H9 (cell line): Measurements from ENCODE around the gene CEP350. TPM values are rescaled to one million over a fixed set of nuclear protein-coding genes. Genes with fewer than 3 reads are reported as not detected.

Experiments used
- DNase-seq: peaks from one replicate; pipeline ENCODE4 v3.0.0-alpha.2; 2017
- H2AFZ ChIP-seq: one replicate; pipeline ENCODE4 v1.6.1; 2013; ENCODE audit warnings: mild to moderate bottlenecking, low read length, control low read depth, moderate library complexity
- H2AK5ac ChIP-seq: 2 replicates; pipeline ENCODE4 v1.6.1; 2013; ENCODE audit warnings: low read length, control low read depth, mixed read lengths; ENCODE audit not compliant: insufficient read length
- H2BK120ac ChIP-seq: one replicate; pipeline ENCODE4 v1.6.1; 2013; ENCODE audit warnings: low read depth, mild to moderate bottlenecking, low read length, control low read depth, inconsistent platforms; ENCODE audit not compliant: poor library complexity, severe bottlenecking
- H2BK12ac ChIP-seq: 2 replicates; pipeline ENCODE4 v1.6.1; 2013; ENCODE audit warnings: low read length, control low read depth, mixed read lengths, low read depth; ENCODE audit not compliant: insufficient read length
- H2BK15ac ChIP-seq: 2 replicates; pipeline ENCODE4 v1.6.1; 2013; ENCODE audit warnings: low read depth, low read length, control low read depth
- H2BK20ac ChIP-seq: one replicate; pipeline ENCODE4 v1.6.1; 2013; ENCODE audit warnings: low read depth, mild to moderate bottlenecking, low read length, control low read depth, inconsistent platforms; ENCODE audit not compliant: poor library complexity, severe bottlenecking
- H2BK5ac ChIP-seq: 2 replicates; pipeline ENCODE4 v1.6.1; 2013; ENCODE audit warnings: low read length, control low read depth, mixed read lengths; ENCODE audit not compliant: insufficient read length
- H3K14ac ChIP-seq: 2 replicates; pipeline ENCODE4 v1.6.1; 2013; ENCODE audit warnings: low read length, control low read depth; ENCODE audit not compliant: insufficient read depth
- H3K18ac ChIP-seq: 2 replicates; pipeline ENCODE4 v1.6.1; 2013; ENCODE audit warnings: low read depth, mild to moderate bottlenecking, mixed read lengths, low read length, control low read depth; ENCODE audit not compliant: insufficient read length
- H3K23ac ChIP-seq: 2 replicates; pipeline ENCODE4 v1.6.1; 2013; ENCODE audit warnings: low read length, control low read depth, mixed read lengths, low read depth; ENCODE audit not compliant: insufficient read length
- H3K23me2 ChIP-seq: 2 replicates; pipeline ENCODE4 v1.6.1; 2013; ENCODE audit warnings: low read depth, mild to moderate bottlenecking, mixed read lengths, low read length, control low read depth; ENCODE audit not compliant: insufficient read length, poor library complexity, severe bottlenecking
- H3K27ac ChIP-seq: 2 replicates; pipeline ENCODE4 v1.5.1; 2013; ENCODE audit warnings: low read length, control low read depth, mixed read lengths, low read depth; ENCODE audit not compliant: insufficient read length
- H3K27me3 ChIP-seq: 2 replicates; pipeline ENCODE4 v1.6.1; 2013; ENCODE audit warnings: low read length, control low read depth, inconsistent platforms; ENCODE audit not compliant: insufficient read depth
- H3K4ac ChIP-seq: 2 replicates; pipeline ENCODE4 v1.6.1; 2013; ENCODE audit warnings: low read depth, mild to moderate bottlenecking, control low read depth, inconsistent platforms, low read length, moderate library complexity
- H3K4me1 ChIP-seq: 2 replicates; pipeline ENCODE4 v1.6.1; 2013; ENCODE audit warnings: low read length, control low read depth, inconsistent platforms; ENCODE audit not compliant: insufficient read depth
- H3K4me2 ChIP-seq: 2 replicates; pipeline ENCODE4 v1.6.1; 2013; ENCODE audit warnings: low read length, control low read depth, mixed read lengths; ENCODE audit not compliant: insufficient read length, insufficient read depth
- H3K56ac ChIP-seq: 2 replicates; pipeline ENCODE4 v1.6.1; 2013; ENCODE audit warnings: low read depth, mild to moderate bottlenecking, mixed read lengths, low read length, control low read depth; ENCODE audit not compliant: insufficient read length
- H3K79me1 ChIP-seq: 2 replicates; pipeline ENCODE4 v1.6.1; 2013; ENCODE audit warnings: low read depth, mild to moderate bottlenecking, moderate library complexity, low read length, control low read depth, inconsistent platforms; ENCODE audit not compliant: insufficient read depth, poor library complexity, severe bottlenecking
- H3K79me2 ChIP-seq: 2 replicates; pipeline ENCODE4 v1.6.1; 2013; ENCODE audit warnings: low read length, control low read depth, inconsistent platforms; ENCODE audit not compliant: insufficient read depth
- H3K9ac ChIP-seq: 2 replicates; pipeline ENCODE4 v1.6.1; 2013; ENCODE audit warnings: low read length, control low read depth, mixed read lengths; ENCODE audit not compliant: insufficient read length; ENCODE audit errors: extremely low read depth
- H3K9me3 ChIP-seq: one replicate; pipeline ENCODE4 v1.6.1; 2013; ENCODE audit warnings: low read depth, low read length, inconsistent platforms; ENCODE audit not compliant: control insufficient read depth
- H3T11ph ChIP-seq: one replicate; pipeline ENCODE4 v1.6.1; 2013; ENCODE audit warnings: mild to moderate bottlenecking, low read length, control low read depth, inconsistent platforms
- H4K20me1 ChIP-seq: one replicate; pipeline ENCODE4 v1.6.1; 2013; ENCODE audit not compliant: control insufficient read depth, insufficient read length, insufficient read depth
- H4K5ac ChIP-seq: 2 replicates; pipeline ENCODE4 v1.6.1; 2013; ENCODE audit warnings: low read depth, mild to moderate bottlenecking, mixed read lengths, low read length, control low read depth; ENCODE audit not compliant: insufficient read length
- H4K8ac ChIP-seq: replicated peaks from 2 replicates; pipeline ENCODE4 v1.6.1; 2013; ENCODE audit warnings: low read length, control low read depth, mixed read lengths, low read depth; ENCODE audit not compliant: insufficient read length
- H4K91ac ChIP-seq: 2 replicates; pipeline ENCODE4 v1.6.1; 2013; ENCODE audit warnings: low read depth, mild to moderate bottlenecking, moderate library complexity, mixed read lengths, low read length, control low read depth; ENCODE audit not compliant: insufficient read length
- H3K27ac Mint-ChIP-seq, 3 experiments: 2 replicates in 2 of 3; 3 replicates in 1 of 3; pipeline ENCODE4 v1.8.0; 2020 to 2021; ENCODE audit warnings: mixed read lengths in 3 of 3, mild to moderate bottlenecking in 1 of 3, moderate library complexity in 1 of 3
- H3K27me3 Mint-ChIP-seq: 2 replicates; pipeline ENCODE4 v1.8.0; 2021; ENCODE audit warnings: low read depth, mild to moderate bottlenecking, moderate library complexity, mixed read lengths
- H3K36me3 Mint-ChIP-seq, 3 experiments: 2 replicates in 2 of 3; 3 replicates in 1 of 3; pipeline ENCODE4 v1.8.0; 2020 to 2021; ENCODE audit warnings: low read depth in 3 of 3, mixed read lengths in 3 of 3; ENCODE audit not compliant: insufficient read depth in 1 of 3
- H3K4me1 Mint-ChIP-seq, 2 experiments: 2 replicates each; pipeline ENCODE4 v1.8.0; 2020; ENCODE audit warnings: mixed read lengths in 2 of 2
- H3K4me3 Mint-ChIP-seq, 2 experiments: 2 replicates in 1 of 2; 3 replicates in 1 of 2; pipeline ENCODE4 v1.8.0; 2020 to 2021; ENCODE audit warnings: mild to moderate bottlenecking in 2 of 2, mixed read lengths in 2 of 2, moderate library complexity in 1 of 2
- H3K9me3 Mint-ChIP-seq, 2 experiments: 2 replicates in 1 of 2; 3 replicates in 1 of 2; pipeline ENCODE4 v1.8.0; 2020; ENCODE audit warnings: mild to moderate bottlenecking in 2 of 2, mixed read lengths in 2 of 2, moderate library complexity in 1 of 2
- WGBS: extraction: QIAGEN DNeasy Blood & Tissue Kit; methylation state at CpG from one replicate; pipeline ENCODE4 v1.1.7; 2013; ENCODE audit warnings: missing lambda C conversion rate, low lambda C conversion rate, mixed read lengths; ENCODE audit not compliant: insufficient read length; ENCODE audit errors: extremely low coverage; 5-methylcytosine and 5-hydroxymethylcytosine counted together
- total RNA-seq: library from RNA; stranded (reverse); gene quantifications from 2 replicates; pipeline ENCODE4 v1.2.1, GENCODE V29; 2021
- TF ChIP-seq, protein P1 (sequence below): fragments of 200-600 bp; sonication (generic); conservative IDR thresholded peaks from 3 replicates; pipeline ENCODE4 v1.8.0; 2021; ENCODE audit warnings: antibody characterized with exemption, mild to moderate bottlenecking

CEP350 gene
- total RNA-seq, 1 experiment from 2014 or later = 39.2 TPM

DNA sequence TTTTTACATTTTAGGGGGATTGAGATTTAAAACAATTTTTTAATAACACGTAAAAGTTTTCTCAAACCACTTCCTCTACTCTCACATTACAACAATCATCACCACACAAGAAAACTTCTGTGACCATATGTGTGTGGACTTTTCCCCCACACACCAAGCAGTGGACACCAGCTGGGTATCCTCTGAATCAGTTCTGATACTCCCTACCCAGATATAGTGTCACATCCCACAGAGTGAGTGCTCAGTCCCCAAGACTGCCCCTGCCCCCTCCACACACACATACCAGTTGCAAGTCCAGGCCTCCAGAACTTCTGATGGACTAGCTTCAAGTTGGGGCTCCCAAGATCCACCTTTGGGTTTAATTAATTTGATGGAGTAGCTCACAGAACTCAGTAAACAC is 146.8 kb downstream of the CEP350 start:
- Mint-ChIP-seq H3K36me3 (peaks cover 17 to 32% (median 28%) of the 10 kb centered on the region in 3 experiments; a peak in 5 of 7 replicates), H3K4me1 (peaks cover 7 to 18% of the 10 kb centered on the region in 2 experiments; a peak in 3 of 4 replicates), H3K4me3 (no peak overlapping the region), H3K27ac (no peak overlapping the region), H3K9me3 (no peaks in the 10 kb centered on the region), H3K27me3 (no peaks in the 10 kb centered on the region)
- Histone ChIP-seq H2BK15ac (no peak overlapping the region), H3K79me2 (no peaks in the 10 kb centered on the region), H3K79me1 (no peaks in the 10 kb centered on the region), H4K8ac (no peak overlapping the region), H3K4me2 (no peak overlapping the region), H3K4me1 (no peaks in the 10 kb centered on the region), H4K91ac (no peak overlapping the region), H3K23ac (no peak overlapping the region), H3T11ph (no peak overlapping the region), H3K18ac (no peak overlapping the region), H3K9me3 (no peaks in the 10 kb centered on the region), H2BK5ac (no peak overlapping the region), H3K4ac (no peak overlapping the region), H3K23me2 (no peaks in the 10 kb centered on the region), H3K27me3 (no peaks in the 10 kb centered on the region; the same call in 1 of the 2 replicates), H3K14ac (no peak overlapping the region), H2BK12ac (no peak overlapping the region), H3K9ac (no peak overlapping the region), H2AK5ac (no peak overlapping the region), H2BK20ac (no peak overlapping the region), H2BK120ac (no peak overlapping the region), H3K56ac (no peak overlapping the region), H3K27ac (no peak overlapping the region), H2AFZ (no peak overlapping the region), H4K20me1 (no peaks in the 10 kb centered on the region), H4K5ac (no peak overlapping the region)
- no CpG with 5 or more reads among the region's 1 CpG for WGBS
- TF ChIP-seq, protein P1, sequence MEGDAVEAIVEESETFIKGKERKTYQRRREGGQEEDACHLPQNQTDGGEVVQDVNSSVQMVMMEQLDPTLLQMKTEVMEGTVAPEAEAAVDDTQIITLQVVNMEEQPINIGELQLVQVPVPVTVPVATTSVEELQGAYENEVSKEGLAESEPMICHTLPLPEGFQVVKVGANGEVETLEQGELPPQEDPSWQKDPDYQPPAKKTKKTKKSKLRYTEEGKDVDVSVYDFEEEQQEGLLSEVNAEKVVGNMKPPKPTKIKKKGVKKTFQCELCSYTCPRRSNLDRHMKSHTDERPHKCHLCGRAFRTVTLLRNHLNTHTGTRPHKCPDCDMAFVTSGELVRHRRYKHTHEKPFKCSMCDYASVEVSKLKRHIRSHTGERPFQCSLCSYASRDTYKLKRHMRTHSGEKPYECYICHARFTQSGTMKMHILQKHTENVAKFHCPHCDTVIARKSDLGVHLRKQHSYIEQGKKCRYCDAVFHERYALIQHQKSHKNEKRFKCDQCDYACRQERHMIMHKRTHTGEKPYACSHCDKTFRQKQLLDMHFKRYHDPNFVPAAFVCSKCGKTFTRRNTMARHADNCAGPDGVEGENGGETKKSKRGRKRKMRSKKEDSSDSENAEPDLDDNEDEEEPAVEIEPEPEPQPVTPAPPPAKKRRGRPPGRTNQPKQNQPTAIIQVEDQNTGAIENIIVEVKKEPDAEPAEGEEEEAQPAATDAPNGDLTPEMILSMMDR = no peak
- no peak for DNase-seq
